Measurements from ENCODE around the gene PARP16.
A peak's percentile ranks its signal among the peaks of the same experiment; 100 is the strongest.

Gene PARP16

GRCh38 chr15:65311760-65312159 lies 25.1 kb upstream of the PARP16 start:
- H3K4me1 ChIP-seq (ENCODE audit: control insufficient read depth in 2 of 2, insufficient read depth in 2 of 2, low read length in 2 of 2): no peaks in the 10 kb centered on the region
- no peak overlapping the region for H3K27ac ChIP-seq (ENCODE audit: low read depth in 2 of 2, low read length in 2 of 2)
- H3K36me3 ChIP-seq (ENCODE audit: control insufficient read depth in 2 of 2, insufficient read depth in 2 of 2, low read length in 2 of 2): no peaks in the 10 kb centered on the region
- peaks cover 0 to 3% of the 10 kb centered on the region in 2 donors for H3K27me3 ChIP-seq (ENCODE audit: control insufficient read depth in 2 of 2, insufficient read depth in 2 of 2, low read length in 2 of 2)
- no peak overlapping the region for H3K9ac ChIP-seq (ENCODE audit: low read depth in 1 of 2, low read length in 2 of 2)
- H3K9me3 ChIP-seq (ENCODE audit: control insufficient read depth in 2 of 2, low read length in 2 of 2): no peaks in the 10 kb centered on the region
- H3K4me3 ChIP-seq (ENCODE audit: low read length in 2 of 2): no peak overlapping the region

DNA sequence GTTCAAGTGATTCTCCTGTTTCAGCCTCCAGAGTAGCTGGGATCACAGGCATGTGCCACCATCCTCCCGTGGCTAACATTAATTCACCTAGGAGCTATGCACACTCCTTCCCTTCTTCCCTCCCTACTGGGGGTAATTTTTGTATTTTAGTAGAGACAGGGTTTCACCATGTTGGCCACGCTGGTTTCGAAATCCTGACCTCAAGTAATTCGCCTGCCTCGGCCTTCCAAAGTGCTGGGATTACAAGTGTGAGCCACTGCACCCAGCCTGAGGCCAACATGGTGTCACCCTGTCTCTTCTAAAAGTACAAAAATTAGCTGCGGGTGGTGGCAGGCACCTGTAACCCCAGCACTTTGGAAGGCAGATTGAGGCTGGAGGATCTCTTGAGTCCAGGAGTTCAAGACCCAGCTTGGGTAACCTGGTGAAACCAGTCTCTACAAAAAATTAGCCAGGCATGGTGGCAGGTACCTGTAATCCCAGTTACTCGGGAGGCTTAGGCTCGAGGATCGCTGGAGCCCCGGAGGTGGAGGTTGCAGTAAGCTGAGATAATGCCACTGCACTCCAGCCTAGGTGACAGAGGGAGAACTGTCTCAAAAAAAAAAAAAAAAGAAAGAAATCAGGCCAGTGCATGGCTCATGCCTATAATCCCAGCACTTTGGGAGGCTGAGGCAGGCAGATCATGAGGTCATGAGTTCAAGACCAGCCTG lies 23.9 kb upstream of the PARP16 start:
- H3K9me3 ChIP-seq (ENCODE audit: control insufficient read depth in 2 of 2, low read length in 2 of 2): no peaks in the 10 kb centered on the region
- no peak overlapping the region for H3K27ac ChIP-seq (ENCODE audit: low read depth in 2 of 2, low read length in 2 of 2)
- peaks cover 0 to 2% of the 10 kb centered on the region in 2 donors for H3K27me3 ChIP-seq (ENCODE audit: control insufficient read depth in 2 of 2, insufficient read depth in 2 of 2, low read length in 2 of 2)

DNA sequence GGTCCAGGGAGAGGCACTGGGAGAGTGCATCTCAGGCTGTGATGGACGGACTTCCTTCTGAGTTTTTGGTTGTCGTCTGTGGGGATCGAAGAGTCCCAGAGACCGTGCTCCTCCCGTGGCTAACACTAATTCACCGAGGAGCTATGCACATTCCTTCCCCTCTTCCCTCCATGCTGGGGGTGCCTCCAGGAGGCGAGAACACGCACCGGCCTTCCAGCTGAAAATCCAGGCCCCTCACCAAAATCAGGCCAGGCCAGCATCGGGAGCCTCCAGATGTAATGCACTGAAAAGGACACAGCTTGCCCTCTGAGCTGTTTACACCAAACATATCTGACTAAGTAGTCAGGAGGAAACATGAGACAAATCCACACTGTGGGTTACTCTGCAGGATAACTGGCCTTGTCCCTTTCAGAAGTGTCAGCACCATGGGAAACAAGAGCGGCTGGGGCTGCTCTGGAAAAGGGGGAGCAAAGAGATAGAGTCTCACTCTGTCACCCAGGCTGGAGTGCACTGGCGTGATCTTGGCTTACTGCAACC lies 23.3 kb upstream of the PARP16 start:
- H3K4me3 ChIP-seq (ENCODE audit: low read length in 2 of 2): no peak overlapping the region
- H3K9ac ChIP-seq (ENCODE audit: low read depth in 1 of 2, low read length in 2 of 2): no peak overlapping the region
- no peaks in the 10 kb centered on the region for H3K27me3 ChIP-seq (ENCODE audit: control insufficient read depth in 2 of 2, insufficient read depth in 2 of 2, low read length in 2 of 2)
- no peaks in the 10 kb centered on the region for H3K36me3 ChIP-seq (ENCODE audit: control insufficient read depth in 2 of 2, insufficient read depth in 2 of 2, low read length in 2 of 2)
- H3K4me1 ChIP-seq (ENCODE audit: control insufficient read depth in 2 of 2, insufficient read depth in 2 of 2, low read length in 2 of 2): peaks cover 4% of the 10 kb centered on the region in 2 donors
- H3K9me3 ChIP-seq (ENCODE audit: control insufficient read depth in 2 of 2, low read length in 2 of 2): no peaks in the 10 kb centered on the region
- H3K27ac ChIP-seq (ENCODE audit: low read depth in 2 of 2, low read length in 2 of 2): no peak overlapping the region

More for the DNA sequence above, 23.9 kb upstream of the PARP16 start:
- Histone ChIP-seq H3K9ac (ENCODE audit: low read depth in 1 of 2, low read length in 2 of 2) (no peak overlapping the region), H3K36me3 (ENCODE audit: control insufficient read depth in 2 of 2, insufficient read depth in 2 of 2, low read length in 2 of 2) (no peaks in the 10 kb centered on the region), H3K4me3 (ENCODE audit: low read length in 2 of 2) (no peak overlapping the region), H3K4me1 (ENCODE audit: control insufficient read depth in 2 of 2, insufficient read depth in 2 of 2, low read length in 2 of 2) (no peaks in the 10 kb centered on the region)

DNA sequence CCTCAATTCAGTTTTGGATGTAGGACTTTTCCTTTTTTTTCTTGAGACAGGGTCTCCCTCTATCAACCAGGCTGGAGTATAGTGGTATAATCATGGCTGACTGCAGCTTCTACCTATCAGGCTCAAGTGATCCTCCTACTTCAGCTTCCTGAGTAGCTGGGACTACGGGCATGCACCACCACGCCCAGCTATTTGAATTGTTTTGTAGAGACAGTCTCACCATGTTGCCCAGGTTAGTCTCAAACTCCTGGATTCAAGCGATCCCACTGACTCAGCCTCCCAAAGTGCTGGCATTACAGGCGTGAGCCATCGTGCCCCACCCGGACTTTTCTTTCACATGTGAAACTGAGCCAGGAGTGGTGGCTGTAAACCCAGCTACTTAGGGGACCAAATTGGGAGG lies 21.3 kb upstream of the PARP16 start:
- Histone ChIP-seq H3K4me1 (ENCODE audit: control insufficient read depth in 2 of 2, insufficient read depth in 2 of 2, low read length in 2 of 2) (peaks cover 9 to 10% of the 10 kb centered on the region in 2 donors), H3K27ac (ENCODE audit: low read depth in 2 of 2, low read length in 2 of 2) (no peak overlapping the region), H3K27me3 (ENCODE audit: control insufficient read depth in 2 of 2, insufficient read depth in 2 of 2, low read length in 2 of 2) (no peaks in the 10 kb centered on the region), H3K9me3 (ENCODE audit: control insufficient read depth in 2 of 2, low read length in 2 of 2) (no peaks in the 10 kb centered on the region), H3K4me3 (ENCODE audit: low read length in 2 of 2) (no peak overlapping the region), H3K9ac (ENCODE audit: low read depth in 1 of 2, low read length in 2 of 2) (no peak overlapping the region), H3K36me3 (ENCODE audit: control insufficient read depth in 2 of 2, insufficient read depth in 2 of 2, low read length in 2 of 2) (no peaks in the 10 kb centered on the region)

GRCh38 chr15:65306551-65306950 lies 19.9 kb upstream of the PARP16 start:
- H3K4me1 ChIP-seq (ENCODE audit: control insufficient read depth in 2 of 2, insufficient read depth in 2 of 2, low read length in 2 of 2): peaks cover 9 to 10% of the 10 kb centered on the region in 2 donors
- no peaks in the 10 kb centered on the region for H3K36me3 ChIP-seq (ENCODE audit: control insufficient read depth in 2 of 2, insufficient read depth in 2 of 2, low read length in 2 of 2)
- H3K9ac ChIP-seq (ENCODE audit: low read depth in 1 of 2, low read length in 2 of 2): no peak overlapping the region
- H3K27ac ChIP-seq (ENCODE audit: low read depth in 2 of 2, low read length in 2 of 2): no peak overlapping the region
- H3K4me3 ChIP-seq (ENCODE audit: low read length in 2 of 2): no peak overlapping the region
- no peaks in the 10 kb centered on the region for H3K27me3 ChIP-seq (ENCODE audit: control insufficient read depth in 2 of 2, insufficient read depth in 2 of 2, low read length in 2 of 2)
- H3K9me3 ChIP-seq (ENCODE audit: control insufficient read depth in 2 of 2, low read length in 2 of 2): no peaks in the 10 kb centered on the region

- Histone ChIP-seq H3K4me3 (ENCODE audit: low read length in 2 of 2) (no peak overlapping the region), H3K9ac (ENCODE audit: low read depth in 1 of 2, low read length in 2 of 2) (no peak overlapping the region), H3K4me1 (ENCODE audit: control insufficient read depth in 2 of 2, insufficient read depth in 2 of 2, low read length in 2 of 2) (peaks cover 9 to 10% of the 10 kb centered on the region in 2 donors), H3K27me3 (ENCODE audit: control insufficient read depth in 2 of 2, insufficient read depth in 2 of 2, low read length in 2 of 2) (no peaks in the 10 kb centered on the region), H3K36me3 (ENCODE audit: control insufficient read depth in 2 of 2, insufficient read depth in 2 of 2, low read length in 2 of 2) (no peaks in the 10 kb centered on the region), H3K9me3 (ENCODE audit: control insufficient read depth in 2 of 2, low read length in 2 of 2) (no peaks in the 10 kb centered on the region), H3K27ac (ENCODE audit: low read depth in 2 of 2, low read length in 2 of 2) (no peak overlapping the region)
Observed at GRCh38 chr15:65305776-65306175, 19.1 kb upstream of the PARP16 start.

DNA sequence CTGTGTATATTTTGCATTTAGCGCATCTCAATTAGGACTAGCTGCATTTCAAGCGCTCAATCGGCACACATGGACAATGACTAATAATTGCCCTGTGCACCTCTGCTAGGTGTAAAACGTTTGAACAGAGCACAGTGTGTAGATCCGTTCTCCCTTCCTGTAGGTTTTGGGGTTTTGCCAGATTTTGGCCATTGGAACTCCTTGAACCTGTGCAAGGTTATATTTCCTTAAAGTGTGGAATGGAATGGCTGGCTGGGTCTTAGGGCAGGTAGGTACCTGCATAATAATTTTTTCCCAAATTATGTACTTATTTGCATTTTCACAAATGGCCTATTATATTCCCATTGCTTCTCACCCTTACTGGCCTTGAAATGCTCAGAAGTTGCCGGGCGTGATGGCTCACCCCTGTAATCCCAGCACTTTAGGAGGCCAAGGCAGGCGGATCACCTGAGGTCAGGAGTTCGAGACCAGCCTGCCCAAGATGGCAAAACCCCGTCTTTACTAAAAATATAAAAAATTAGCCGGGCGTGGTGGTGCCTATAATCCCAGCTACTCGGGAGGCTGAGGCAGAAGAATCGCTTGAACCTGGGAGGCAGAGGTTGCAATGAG lies 18.6 kb upstream of the PARP16 start:
- H3K4me3 ChIP-seq (ENCODE audit: low read length in 2 of 2): peak overlapping the region; percentile 56 to 90
- H3K9me3 ChIP-seq (ENCODE audit: control insufficient read depth in 2 of 2, low read length in 2 of 2): no peaks in the 10 kb centered on the region
- H3K4me1 ChIP-seq (ENCODE audit: control insufficient read depth in 2 of 2, insufficient read depth in 2 of 2, low read length in 2 of 2): peaks cover 9 to 10% of the 10 kb centered on the region in 2 donors
- H3K36me3 ChIP-seq (ENCODE audit: control insufficient read depth in 2 of 2, insufficient read depth in 2 of 2, low read length in 2 of 2): no peaks in the 10 kb centered on the region
- H3K9ac ChIP-seq (ENCODE audit: low read depth in 1 of 2, low read length in 2 of 2): peak overlapping the region; percentile 57 to 77
- no peaks in the 10 kb centered on the region for H3K27me3 ChIP-seq (ENCODE audit: control insufficient read depth in 2 of 2, insufficient read depth in 2 of 2, low read length in 2 of 2)
- peak overlapping the region; percentile 79 to 81 for H3K27ac ChIP-seq (ENCODE audit: low read depth in 2 of 2, low read length in 2 of 2)

DNA sequence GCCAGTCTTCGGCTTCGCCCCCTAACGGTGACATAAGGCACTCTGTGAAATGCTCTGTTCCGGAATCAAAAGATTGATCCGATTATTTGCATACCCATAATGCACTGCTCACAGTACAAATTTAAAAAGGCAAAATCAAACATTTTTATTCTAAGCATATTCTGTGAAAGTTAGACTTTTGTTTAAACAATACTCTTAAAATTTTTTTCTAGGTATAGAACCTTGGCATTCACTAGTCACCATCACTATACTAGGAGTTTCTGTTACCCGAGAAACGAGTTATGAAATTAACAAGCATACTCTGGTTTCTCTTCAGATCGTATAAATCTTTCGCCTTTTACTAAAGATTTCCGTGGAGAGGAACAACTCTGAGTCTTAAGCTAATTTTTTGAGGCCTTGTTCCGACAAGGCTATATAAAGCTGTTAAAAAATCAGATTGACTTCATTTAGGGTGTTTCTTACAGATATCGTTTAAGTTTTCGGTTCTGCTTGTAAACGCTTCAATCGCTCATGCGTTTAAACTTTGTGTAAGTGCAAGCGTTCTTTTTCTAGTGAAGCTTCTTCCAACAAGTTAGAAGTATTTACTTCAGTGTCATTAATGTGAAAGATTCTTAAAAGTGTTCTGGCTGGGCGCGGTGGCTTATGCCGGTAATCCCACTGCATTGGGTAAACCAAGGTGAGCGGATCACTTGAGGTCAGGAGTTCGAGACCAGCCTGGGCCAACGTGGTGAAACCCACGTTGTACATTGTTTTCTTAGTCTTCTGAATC lies 17.9 kb upstream of the PARP16 start, which contains the start of gene RNU5B-1:
RNU5B-1 (plus strand) TSS at position 297 of the 769 bp plus-strand sequence.
- H3K36me3 ChIP-seq (ENCODE audit: control insufficient read depth in 2 of 2, insufficient read depth in 2 of 2, low read length in 2 of 2): no peaks in the 10 kb centered on the region
- H3K9me3 ChIP-seq (ENCODE audit: control insufficient read depth in 2 of 2, low read length in 2 of 2): no peaks in the 10 kb centered on the region
- H3K9ac ChIP-seq (ENCODE audit: low read depth in 1 of 2, low read length in 2 of 2): peak within 1 kb of the TSS; percentile 57 to 77
- H3K4me3 ChIP-seq (ENCODE audit: low read length in 2 of 2): peak within 1 kb of the TSS; percentile 73 to 90
- H3K27me3 ChIP-seq (ENCODE audit: control insufficient read depth in 2 of 2, insufficient read depth in 2 of 2, low read length in 2 of 2): no peaks in the 10 kb centered on the region
- peaks cover 9 to 10% of the 10 kb centered on the region in 2 donors for H3K4me1 ChIP-seq (ENCODE audit: control insufficient read depth in 2 of 2, insufficient read depth in 2 of 2, low read length in 2 of 2)
- H3K27ac ChIP-seq (ENCODE audit: low read depth in 2 of 2, low read length in 2 of 2): peak within 1 kb of the TSS; percentile 79 to 81

GRCh38 chr15:65303687-65304380 lies 17.2 kb upstream of the PARP16 start:
- Histone ChIP-seq H3K9ac (ENCODE audit: low read depth in 1 of 2, low read length in 2 of 2) (peak overlapping the region; percentile 57 to 77), H3K36me3 (ENCODE audit: control insufficient read depth in 2 of 2, insufficient read depth in 2 of 2, low read length in 2 of 2) (no peaks in the 10 kb centered on the region), H3K27ac (ENCODE audit: low read depth in 2 of 2, low read length in 2 of 2) (peak overlapping the region; percentile 79 to 81), H3K9me3 (ENCODE audit: control insufficient read depth in 2 of 2, low read length in 2 of 2) (no peaks in the 10 kb centered on the region), H3K4me3 (ENCODE audit: low read length in 2 of 2) (peak overlapping the region; percentile 73 to 90), H3K4me1 (ENCODE audit: control insufficient read depth in 2 of 2, insufficient read depth in 2 of 2, low read length in 2 of 2) (peaks cover 9 to 10% of the 10 kb centered on the region in 2 donors), H3K27me3 (ENCODE audit: control insufficient read depth in 2 of 2, insufficient read depth in 2 of 2, low read length in 2 of 2) (no peaks in the 10 kb centered on the region)

All from mucosa of rectum (tissue), 2 donors.